GM18505 (cell line): ENCODE measurements around the gene SLC39A9.

Source experiments
- ATAC-seq: cut with Tn5 transposase; IDR thresholded peaks from one replicate; pipeline ENCODE4 v1.9.1; 2021; ENCODE audit not compliant: unreplicated experiment
- POLR2A ChIP-seq: IDR thresholded peaks from 4 replicates; pipeline ENCODE4 v1.6.1; 2011; ENCODE audit warnings: borderline replicate concordance; ENCODE audit not compliant: insufficient read depth, insufficient read length; ENCODE audit errors: extremely low read depth

SLC39A9 gene

GRCh38 chr14:69500096-69500495 is 101.6 kb downstream of the SLC39A9 start:
- ATAC-seq: no peak
- no peak for TF ChIP-seq POLR2A

- TF ChIP-seq POLR2A: no peak
- ATAC-seq: no peak
Measured at GRCh38 chr14:69500736-69501135, 102.2 kb downstream of the SLC39A9 start.

- no peak for TF ChIP-seq POLR2A
- ATAC-seq: no peak
Measured at GRCh38 chr14:69501423-69501838, 102.9 kb downstream of the SLC39A9 start.

GRCh38 chr14:69504775-69505174 is 106.3 kb downstream of the SLC39A9 start:
- no peak for ATAC-seq
- no peak for TF ChIP-seq POLR2A

GRCh38 chr14:69505338-69506240 is 107.1 kb downstream of the SLC39A9 start:
- ATAC-seq: no peak
- TF ChIP-seq POLR2A: no peak

- no peak for TF ChIP-seq POLR2A
- no peak for ATAC-seq
Measured at GRCh38 chr14:69506241-69506595, 107.7 kb downstream of the SLC39A9 start.
